ENCODE results near the gene ZBTB38. TPM values are rescaled to one million over a fixed set of nuclear protein-coding genes. Genes with fewer than 3 reads are reported as not detected.

Gene ZBTB38
- total RNA-seq, 1 donor from 2014 or later = 29.4 TPM

DNA sequence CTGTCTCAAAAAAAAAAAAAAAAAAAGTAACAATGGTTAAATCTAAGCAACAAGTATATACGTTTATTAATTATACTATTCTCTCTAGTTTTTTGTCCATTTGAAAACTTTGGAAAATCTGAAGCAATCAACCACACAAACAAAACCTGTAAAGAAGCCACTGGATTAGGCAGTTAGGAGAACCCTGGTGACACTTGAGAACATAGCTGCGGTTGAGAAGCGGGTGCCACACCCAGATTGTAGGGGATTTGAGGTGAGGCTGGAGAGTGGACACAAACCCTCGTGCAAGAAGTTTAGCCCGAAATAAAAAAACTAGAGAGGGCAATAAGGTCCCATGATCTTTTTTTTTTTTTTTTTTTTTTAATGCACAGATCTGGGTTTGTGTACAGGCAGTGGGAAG is 25.9 kb upstream of the ZBTB38 start:
- no peaks in the 10 kb centered on the region for H3K36me3 Mint-ChIP-seq
- TF ChIP-seq, protein P1, sequence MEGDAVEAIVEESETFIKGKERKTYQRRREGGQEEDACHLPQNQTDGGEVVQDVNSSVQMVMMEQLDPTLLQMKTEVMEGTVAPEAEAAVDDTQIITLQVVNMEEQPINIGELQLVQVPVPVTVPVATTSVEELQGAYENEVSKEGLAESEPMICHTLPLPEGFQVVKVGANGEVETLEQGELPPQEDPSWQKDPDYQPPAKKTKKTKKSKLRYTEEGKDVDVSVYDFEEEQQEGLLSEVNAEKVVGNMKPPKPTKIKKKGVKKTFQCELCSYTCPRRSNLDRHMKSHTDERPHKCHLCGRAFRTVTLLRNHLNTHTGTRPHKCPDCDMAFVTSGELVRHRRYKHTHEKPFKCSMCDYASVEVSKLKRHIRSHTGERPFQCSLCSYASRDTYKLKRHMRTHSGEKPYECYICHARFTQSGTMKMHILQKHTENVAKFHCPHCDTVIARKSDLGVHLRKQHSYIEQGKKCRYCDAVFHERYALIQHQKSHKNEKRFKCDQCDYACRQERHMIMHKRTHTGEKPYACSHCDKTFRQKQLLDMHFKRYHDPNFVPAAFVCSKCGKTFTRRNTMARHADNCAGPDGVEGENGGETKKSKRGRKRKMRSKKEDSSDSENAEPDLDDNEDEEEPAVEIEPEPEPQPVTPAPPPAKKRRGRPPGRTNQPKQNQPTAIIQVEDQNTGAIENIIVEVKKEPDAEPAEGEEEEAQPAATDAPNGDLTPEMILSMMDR (conservative IDR thresholded peaks at IDR 0.05) = no peak
- H3K9me3 Mint-ChIP-seq = peaks cover 11% of the 10 kb centered on the region
- H3K4me3 Mint-ChIP-seq = no peak overlapping the region
- no peak overlapping the region for H3K27ac Mint-ChIP-seq
- peaks cover 8% of the 10 kb centered on the region for H3K4me1 Mint-ChIP-seq (ENCODE audit: unreplicated experiment)
- no peak for DNase-seq (ENCODE audit: extremely low spot score, unreplicated experiment)
- H3K27me3 Mint-ChIP-seq = peaks cover 2% of the 10 kb centered on the region

DNA sequence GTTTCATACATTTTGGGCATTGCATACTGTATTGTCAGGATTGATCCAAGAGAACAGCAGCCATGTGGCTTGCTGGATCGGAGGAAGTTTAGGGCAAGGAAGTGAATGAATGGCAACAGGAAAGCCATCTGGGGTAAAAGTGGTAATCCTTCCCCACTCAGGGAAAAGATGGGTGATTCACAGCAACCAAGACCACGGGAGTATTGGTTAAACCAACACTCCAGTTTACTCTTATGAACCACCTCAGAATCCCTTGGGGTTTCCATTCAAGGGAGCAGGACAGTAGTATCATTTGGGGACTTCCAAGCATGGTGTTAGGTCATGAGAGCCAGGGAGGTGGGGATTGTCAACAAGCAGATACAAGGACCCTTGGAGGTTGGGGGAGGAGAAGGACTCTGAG is 25.2 kb upstream of the ZBTB38 start:
- TF ChIP-seq, protein P1 (conservative IDR thresholded peaks at IDR 0.05) = no peak
- H3K4me3 Mint-ChIP-seq = no peak overlapping the region
- H3K27ac Mint-ChIP-seq = no peak overlapping the region
- H3K27me3 Mint-ChIP-seq = peaks cover 2% of the 10 kb centered on the region
- DNase-seq (ENCODE audit: extremely low spot score, unreplicated experiment) = no peak
- no peaks in the 10 kb centered on the region for H3K36me3 Mint-ChIP-seq
- H3K9me3 Mint-ChIP-seq = peaks cover 11% of the 10 kb centered on the region
- peaks cover 7% of the 10 kb centered on the region for H3K4me1 Mint-ChIP-seq (ENCODE audit: unreplicated experiment)

DNA sequence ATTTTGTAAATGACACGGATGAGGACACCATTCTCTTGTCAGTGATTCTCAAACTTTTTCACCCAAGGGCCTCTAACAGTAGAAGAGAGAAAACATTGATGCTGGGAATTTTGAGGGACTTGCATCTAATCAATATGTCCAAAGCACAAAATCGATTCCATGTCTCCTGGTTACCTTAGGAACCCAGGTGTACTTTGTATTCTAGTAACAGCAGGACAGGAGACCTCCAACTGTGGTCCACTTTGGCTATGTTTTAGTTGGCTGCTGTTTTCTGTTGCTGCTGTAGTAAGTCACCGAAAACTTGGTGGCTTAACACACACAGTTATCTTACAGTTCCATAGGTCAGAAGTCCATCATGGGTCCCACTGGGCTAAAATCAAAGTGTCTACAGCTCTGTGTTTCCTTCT is 24.4 kb upstream of the ZBTB38 start:
- peaks cover 11% of the 10 kb centered on the region for H3K4me1 Mint-ChIP-seq (ENCODE audit: unreplicated experiment)
- no peak overlapping the region for H3K4me3 Mint-ChIP-seq
- no peaks in the 10 kb centered on the region for H3K36me3 Mint-ChIP-seq
- TF ChIP-seq, protein P1 (conservative IDR thresholded peaks at IDR 0.05) = no peak
- peaks cover 2% of the 10 kb centered on the region for H3K27me3 Mint-ChIP-seq
- no peak overlapping the region for H3K27ac Mint-ChIP-seq
- H3K9me3 Mint-ChIP-seq = peaks cover 11% of the 10 kb centered on the region
- DNase-seq (ENCODE audit: extremely low spot score, unreplicated experiment) = no peak

DNA sequence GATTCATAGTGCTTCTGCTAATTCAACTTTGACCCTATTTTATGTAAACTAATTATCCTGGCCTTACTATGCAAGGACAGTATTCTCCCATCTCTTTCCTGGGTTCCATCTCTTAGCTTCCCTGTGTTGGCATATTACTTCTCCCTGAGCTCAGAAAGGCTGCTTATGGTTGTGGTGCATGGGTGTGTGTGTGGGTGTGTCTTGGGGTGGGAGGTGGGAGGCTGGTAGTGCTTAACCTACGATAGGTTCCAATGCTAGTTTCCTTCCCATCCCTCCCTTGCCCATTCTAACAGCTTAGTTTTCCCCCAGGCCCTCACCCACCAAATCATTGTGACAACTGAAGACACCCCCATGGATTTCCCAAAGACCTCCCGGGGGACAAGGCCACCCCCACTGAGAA is 22.8 kb upstream of the ZBTB38 start:
- TF ChIP-seq, protein P1 (conservative IDR thresholded peaks at IDR 0.05) = no peak
- Mint-ChIP-seq H3K4me1 (ENCODE audit: unreplicated experiment) (peaks cover 12% of the 10 kb centered on the region), H3K27me3 (peaks cover 2% of the 10 kb centered on the region), H3K36me3 (no peaks in the 10 kb centered on the region), H3K9me3 (peaks cover 11% of the 10 kb centered on the region), H3K4me3 (no peak overlapping the region), H3K27ac (no peak overlapping the region)
- DNase-seq (ENCODE audit: extremely low spot score, unreplicated experiment) = no peak

DNA sequence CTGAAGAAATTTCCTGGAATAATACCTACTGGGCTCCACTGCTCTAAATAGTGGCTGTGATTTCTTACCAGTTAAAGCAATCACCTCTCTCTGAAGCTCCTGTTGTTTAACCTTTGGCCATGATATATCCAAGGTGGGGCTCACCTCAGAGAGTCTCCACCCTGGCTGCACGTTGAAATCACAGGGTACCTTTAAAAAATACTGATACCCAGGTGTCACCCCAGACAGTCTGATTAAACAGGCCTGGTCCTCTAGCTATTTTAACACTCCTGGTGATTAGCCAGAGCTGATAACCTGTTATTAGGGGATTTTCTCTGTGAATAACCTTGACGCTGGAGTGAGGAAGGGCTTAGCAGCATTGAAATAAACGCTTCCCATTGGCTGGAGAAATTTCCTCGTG is 22.3 kb upstream of the ZBTB38 start:
- Mint-ChIP-seq H3K4me1 (ENCODE audit: unreplicated experiment) (peaks cover 12% of the 10 kb centered on the region), H3K36me3 (no peaks in the 10 kb centered on the region), H3K27ac (no peak overlapping the region), H3K9me3 (peaks cover 11% of the 10 kb centered on the region), H3K27me3 (peaks cover 2% of the 10 kb centered on the region), H3K4me3 (no peak overlapping the region)
- TF ChIP-seq, protein P1 (conservative IDR thresholded peaks at IDR 0.05) = no peak
- DNase-seq (ENCODE audit: extremely low spot score, unreplicated experiment) = no peak

DNA sequence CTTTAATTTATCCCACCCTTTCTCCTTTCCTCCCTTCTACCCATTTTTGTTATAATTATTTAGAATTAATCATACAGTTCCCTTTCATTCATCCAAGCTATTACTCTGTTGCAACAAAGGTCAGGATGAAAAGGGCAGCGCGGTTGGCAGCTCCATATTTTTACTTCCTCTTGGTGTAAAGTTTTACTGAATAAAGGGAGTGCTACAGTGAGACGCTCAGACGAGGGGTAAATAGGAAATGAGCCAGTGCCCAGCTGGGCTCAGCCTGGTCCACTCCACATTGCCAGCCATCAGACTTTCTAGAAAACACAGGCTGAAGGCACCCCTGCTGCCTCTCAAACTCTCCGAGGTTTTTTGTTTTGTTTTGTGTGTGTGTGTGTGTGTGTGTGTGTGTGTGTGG is 21.9 kb upstream of the ZBTB38 start:
- DNase-seq (ENCODE audit: extremely low spot score, unreplicated experiment) = no peak
- Mint-ChIP-seq H3K4me3 (no peak overlapping the region), H3K36me3 (no peaks in the 10 kb centered on the region), H3K27me3 (peaks cover 2% of the 10 kb centered on the region), H3K9me3 (peaks cover 7% of the 10 kb centered on the region), H3K4me1 (ENCODE audit: unreplicated experiment) (peaks cover 12% of the 10 kb centered on the region), H3K27ac (no peak overlapping the region)
- TF ChIP-seq, protein P1 (conservative IDR thresholded peaks at IDR 0.05) = no peak
